Ovary (tissue), 3 donors: ENCODE data around the gene DHX16.
A peak's percentile ranks its signal among the peaks of the same experiment; 100 is the strongest.

ENCODE experiments used
- EP300 ChIP-seq: sonication (generic); formaldehyde crosslinking; IDR thresholded peaks from one replicate; pipeline ENCODE4 v1.6.1; 2017; ENCODE audit warnings: antibody characterized with exemption
- POLR2A ChIP-seq: fragments of 450-650 bp; IDR thresholded peaks from one replicate; pipeline ENCODE4 v1.6.1; 2017; ENCODE audit warnings: antibody characterized with exemption, mild to moderate bottlenecking, moderate library complexity
- TF ChIP-seq, protein P1 (sequence below), 3 donors: fragments of 450-650 bp in 2 of 3; fragments of 200-600 bp in 1 of 3; IDR thresholded peaks; one replicate each; pipeline versions ENCODE4 v1.5.1 to v1.8.0; 2016 to 2022; ENCODE audit warnings: antibody characterized with exemption in 3 of 3, mild to moderate bottlenecking in 1 of 3
- donor health status: DM: no; HTN: no; CAD: no.

DNA sequence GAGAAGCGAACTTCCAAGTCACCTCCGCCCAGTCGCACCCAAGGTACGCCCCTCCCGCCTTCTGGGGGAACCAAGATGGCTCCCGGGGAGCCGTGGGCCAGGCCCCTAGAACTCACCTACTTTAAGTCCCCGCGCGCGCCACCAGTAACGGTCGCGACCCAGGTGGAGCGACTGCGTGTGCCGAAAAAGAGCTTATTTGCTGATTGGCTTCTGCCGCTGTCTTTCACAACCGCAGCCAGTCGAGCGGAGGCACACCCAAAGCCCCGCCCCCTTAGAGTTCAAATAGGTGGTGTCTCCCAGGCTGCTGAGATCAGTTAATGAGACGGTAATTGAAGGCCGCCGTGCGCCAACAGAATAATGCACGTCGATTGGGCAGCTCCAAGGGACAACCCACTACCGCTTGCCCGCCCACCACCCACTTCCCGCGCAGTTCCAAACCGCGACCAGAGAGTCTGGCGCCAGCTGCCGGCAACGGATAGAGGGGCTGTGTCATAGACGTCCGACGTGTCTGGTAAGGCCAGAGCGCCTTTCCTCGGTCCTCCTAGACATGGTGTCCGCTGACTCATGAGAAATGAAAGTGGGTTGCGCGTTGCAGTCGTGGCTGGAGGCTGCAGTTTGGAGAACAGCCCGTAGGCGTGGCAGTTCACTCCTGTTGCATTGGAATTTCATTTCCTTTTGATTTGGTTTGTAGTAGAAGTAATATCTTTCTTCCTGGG, 44.5 kb upstream of the DHX16 start, which contains the start of gene MDC1:
- TF ChIP-seq, protein P1, sequence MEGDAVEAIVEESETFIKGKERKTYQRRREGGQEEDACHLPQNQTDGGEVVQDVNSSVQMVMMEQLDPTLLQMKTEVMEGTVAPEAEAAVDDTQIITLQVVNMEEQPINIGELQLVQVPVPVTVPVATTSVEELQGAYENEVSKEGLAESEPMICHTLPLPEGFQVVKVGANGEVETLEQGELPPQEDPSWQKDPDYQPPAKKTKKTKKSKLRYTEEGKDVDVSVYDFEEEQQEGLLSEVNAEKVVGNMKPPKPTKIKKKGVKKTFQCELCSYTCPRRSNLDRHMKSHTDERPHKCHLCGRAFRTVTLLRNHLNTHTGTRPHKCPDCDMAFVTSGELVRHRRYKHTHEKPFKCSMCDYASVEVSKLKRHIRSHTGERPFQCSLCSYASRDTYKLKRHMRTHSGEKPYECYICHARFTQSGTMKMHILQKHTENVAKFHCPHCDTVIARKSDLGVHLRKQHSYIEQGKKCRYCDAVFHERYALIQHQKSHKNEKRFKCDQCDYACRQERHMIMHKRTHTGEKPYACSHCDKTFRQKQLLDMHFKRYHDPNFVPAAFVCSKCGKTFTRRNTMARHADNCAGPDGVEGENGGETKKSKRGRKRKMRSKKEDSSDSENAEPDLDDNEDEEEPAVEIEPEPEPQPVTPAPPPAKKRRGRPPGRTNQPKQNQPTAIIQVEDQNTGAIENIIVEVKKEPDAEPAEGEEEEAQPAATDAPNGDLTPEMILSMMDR (IDR thresholded peaks at IDR 0.05): peak; percentile 18 to 56 (median 49)
- TF ChIP-seq POLR2A: peak; percentile 57
- peak; percentile 78 for TF ChIP-seq EP300
